ENCODE results near the gene TPSD1.

GRCh38 chr16:1297018-1297696 is 41.3 kb downstream of the TPSD1 start:
- TF ChIP-seq POLR2AphosphoS5 (IDR thresholded peaks at IDR 0.05): peak in 1 of 3 donors; percentile 45
- TF ChIP-seq, protein P1, sequence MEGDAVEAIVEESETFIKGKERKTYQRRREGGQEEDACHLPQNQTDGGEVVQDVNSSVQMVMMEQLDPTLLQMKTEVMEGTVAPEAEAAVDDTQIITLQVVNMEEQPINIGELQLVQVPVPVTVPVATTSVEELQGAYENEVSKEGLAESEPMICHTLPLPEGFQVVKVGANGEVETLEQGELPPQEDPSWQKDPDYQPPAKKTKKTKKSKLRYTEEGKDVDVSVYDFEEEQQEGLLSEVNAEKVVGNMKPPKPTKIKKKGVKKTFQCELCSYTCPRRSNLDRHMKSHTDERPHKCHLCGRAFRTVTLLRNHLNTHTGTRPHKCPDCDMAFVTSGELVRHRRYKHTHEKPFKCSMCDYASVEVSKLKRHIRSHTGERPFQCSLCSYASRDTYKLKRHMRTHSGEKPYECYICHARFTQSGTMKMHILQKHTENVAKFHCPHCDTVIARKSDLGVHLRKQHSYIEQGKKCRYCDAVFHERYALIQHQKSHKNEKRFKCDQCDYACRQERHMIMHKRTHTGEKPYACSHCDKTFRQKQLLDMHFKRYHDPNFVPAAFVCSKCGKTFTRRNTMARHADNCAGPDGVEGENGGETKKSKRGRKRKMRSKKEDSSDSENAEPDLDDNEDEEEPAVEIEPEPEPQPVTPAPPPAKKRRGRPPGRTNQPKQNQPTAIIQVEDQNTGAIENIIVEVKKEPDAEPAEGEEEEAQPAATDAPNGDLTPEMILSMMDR (IDR thresholded peaks at IDR 0.05): no peak

Measured in stomach (tissue), 4 donors.